HG02840 (cell line): ENCODE data around the gene MYO16.

ENCODE experiments used
- ATAC-seq: cut with Tn5 transposase; IDR thresholded peaks from one replicate; pipeline ENCODE4 v1.9.1; 2021; ENCODE audit warnings: mild to moderate bottlenecking, moderate library complexity, moderate number of reproducible peaks; ENCODE audit not compliant: unreplicated experiment, low FRiP score

Gene MYO16

GRCh38 chr13:108657519-108657918 lies 28.1 kb downstream of the MYO16 start:
- ATAC-seq, result no peak

GRCh38 chr13:108662528-108662927 lies 33.1 kb downstream of the MYO16 start:
- ATAC-seq, result no peak

DNA sequence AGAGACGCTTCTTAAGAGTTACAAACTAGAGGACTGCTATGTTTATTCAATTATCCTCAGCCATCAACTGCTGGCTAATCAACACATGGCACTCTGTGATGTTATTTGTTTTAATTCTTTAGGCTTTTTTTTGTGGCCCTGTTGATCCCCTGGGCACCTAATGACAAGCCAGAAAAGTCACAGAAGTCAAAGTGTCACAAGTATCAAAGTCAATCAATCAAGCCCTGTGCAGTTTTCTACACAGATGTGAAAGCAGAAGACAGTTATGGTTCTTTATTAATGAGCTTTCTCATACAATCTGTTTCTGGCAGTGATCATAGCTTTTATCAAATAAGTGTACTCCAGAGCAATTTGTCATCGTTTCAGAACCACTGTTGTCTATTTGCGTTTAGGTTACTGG lies 34.3 kb downstream of the MYO16 start:
- no peak for ATAC-seq

GRCh38 chr13:108667205-108667604 lies 37.8 kb downstream of the MYO16 start:
- no peak for ATAC-seq

GRCh38 chr13:108669381-108669780 lies 40.0 kb downstream of the MYO16 start:
- no peak for ATAC-seq

- ATAC-seq, result no peak
Observed at GRCh38 chr13:108674346-108674745, 44.9 kb downstream of the MYO16 start.

DNA sequence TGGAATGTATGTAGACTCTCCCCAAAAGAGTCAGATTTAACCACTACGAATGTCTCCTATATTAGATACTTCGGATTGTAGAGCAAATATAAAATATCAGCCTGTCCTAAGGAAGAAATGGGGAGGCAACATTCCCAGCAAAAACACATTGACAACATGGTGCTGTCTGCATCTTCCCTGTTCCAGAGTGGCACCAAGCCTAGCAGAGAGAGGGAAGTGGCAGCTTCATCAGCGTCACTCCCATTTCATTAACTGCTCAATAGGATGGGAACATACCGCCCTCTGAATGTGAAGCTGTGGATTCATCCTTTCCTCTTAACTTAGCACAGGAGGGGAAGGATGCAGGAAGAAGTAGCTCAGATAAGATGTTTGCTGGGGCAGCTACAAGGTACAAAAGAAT lies 45.4 kb downstream of the MYO16 start:
- no peak for ATAC-seq

GRCh38 chr13:108676620-108677019 lies 47.2 kb downstream of the MYO16 start:
- ATAC-seq, result no peak

DNA sequence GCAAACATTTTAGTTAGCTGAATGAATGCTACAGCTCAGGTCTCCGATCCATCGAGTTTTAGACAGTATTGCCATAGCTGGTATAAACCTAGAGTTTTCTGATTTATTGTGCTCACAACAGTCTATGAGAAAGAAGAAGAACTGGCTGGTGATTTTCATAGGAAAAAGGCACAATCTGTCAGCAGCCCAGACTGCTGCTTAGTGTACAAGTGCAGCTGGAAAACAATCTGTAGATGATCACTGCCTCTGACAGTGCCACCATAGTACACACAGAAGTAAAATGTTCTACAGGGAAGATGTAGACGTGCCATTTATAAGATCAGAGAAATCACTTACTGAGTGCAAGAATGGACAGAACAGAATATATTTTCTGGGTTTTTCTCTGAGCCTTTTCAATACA lies 48.4 kb downstream of the MYO16 start:
- ATAC-seq, result no peak

DNA sequence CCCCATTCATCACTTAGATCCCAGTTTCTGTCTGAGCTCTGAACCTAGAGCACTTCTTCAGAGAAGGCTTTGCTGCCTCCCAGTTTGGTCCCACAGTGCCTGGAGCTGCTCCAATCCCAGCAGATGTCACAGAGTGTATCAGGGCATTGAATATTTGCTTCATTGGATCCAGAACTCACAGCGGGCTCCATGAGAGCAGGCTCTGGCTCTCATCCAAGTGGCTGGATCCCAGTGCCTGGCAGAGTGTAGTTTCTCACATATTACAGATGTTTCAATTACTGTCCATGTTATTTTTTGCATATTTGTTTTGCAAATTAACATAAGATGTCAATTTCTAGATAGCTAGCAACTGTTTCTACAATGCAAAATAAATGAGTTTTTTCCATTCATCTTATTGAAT lies 50.6 kb downstream of the MYO16 start:
- no peak for ATAC-seq

DNA sequence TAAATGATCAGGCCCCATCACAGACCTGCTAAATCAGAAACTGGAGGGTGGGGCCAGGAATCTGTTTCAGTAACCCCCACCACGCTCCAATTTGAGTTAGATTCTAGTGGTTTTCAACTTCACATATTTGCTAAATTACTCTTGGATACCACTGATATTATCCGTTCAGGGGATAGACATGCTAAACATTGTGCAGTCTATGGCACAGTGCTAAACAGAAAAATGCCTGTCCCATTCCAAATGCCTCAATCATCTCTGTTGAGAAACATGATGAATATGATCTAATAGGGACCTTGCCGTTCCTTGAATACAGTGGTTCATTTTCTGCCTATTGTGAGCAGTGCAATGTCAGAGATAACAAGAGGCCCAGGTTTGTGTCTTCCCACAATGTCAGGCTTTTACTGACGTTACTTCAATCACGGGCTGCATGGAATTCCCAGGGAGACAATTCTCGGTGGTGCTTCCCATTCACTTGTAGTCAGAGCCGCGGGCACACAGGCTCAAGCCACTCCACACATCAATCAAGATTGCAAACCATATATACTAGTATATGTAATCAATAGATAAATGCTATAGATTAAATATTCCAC lies 52.7 kb downstream of the MYO16 start:
- ATAC-seq, result no peak

- no peak for ATAC-seq
Observed at GRCh38 chr13:108682714-108683113, 53.3 kb downstream of the MYO16 start.

DNA sequence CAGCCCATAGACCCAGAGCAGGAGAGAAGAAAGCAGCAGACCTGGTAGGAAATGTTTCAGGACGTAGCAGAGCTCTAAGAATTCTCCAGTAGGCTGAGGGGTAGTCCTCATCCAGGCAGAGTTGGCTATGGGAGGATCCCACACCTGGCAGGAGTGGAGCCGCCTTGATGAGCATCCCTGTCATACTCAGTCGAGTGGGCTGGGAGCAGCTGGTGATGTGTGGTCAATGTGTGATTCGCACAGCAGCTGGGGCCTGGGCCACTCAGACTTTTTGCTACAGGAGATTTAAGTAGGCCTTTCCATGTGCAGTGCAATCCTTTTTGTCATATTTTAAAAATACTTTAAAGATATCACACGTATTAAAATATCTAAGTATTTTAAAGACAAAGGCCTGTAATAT lies 56.6 kb downstream of the MYO16 start:
- no peak for ATAC-seq

- ATAC-seq, result no peak
Observed at GRCh38 chr13:108690726-108691125, 61.3 kb downstream of the MYO16 start.

DNA sequence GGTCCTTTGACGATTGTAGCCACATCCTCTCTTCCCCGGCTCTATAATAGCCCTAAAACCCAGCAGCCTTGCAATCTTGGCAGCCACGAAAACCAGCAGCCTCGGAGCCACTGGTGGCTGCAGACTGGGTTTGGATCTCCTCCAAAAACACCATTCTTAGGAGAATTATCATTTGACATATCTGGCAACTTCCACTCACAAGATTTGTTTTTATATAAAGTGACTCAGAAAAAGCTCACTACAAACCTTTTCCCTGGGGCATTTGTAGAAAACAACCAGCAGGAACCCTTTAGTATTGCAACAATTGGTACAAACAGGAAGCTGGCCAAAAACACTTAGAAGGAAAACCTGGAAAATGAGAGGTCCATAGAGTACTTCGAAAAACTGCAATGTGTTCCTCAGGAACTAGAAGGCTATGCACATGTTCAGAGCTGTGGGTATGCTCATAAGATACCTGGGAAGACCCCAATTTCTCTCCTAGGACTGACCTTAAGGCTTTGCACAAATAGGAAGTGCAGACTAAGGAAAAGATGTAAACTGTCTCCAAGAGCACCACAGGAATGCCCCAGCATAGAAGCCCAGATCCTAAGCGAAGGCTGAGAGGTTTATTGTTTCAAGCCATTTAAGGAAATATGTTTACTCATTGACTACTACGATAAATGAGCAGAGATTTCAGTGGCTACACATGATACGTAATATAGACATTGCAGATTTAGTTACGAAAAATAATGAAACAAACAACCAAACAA lies 71.2 kb downstream of the MYO16 start:
- ATAC-seq, result no peak

- no peak for ATAC-seq
Observed at GRCh38 chr13:108702171-108702570, 72.8 kb downstream of the MYO16 start.

GRCh38 chr13:108705031-108705430 lies 75.6 kb downstream of the MYO16 start:
- ATAC-seq, result no peak

DNA sequence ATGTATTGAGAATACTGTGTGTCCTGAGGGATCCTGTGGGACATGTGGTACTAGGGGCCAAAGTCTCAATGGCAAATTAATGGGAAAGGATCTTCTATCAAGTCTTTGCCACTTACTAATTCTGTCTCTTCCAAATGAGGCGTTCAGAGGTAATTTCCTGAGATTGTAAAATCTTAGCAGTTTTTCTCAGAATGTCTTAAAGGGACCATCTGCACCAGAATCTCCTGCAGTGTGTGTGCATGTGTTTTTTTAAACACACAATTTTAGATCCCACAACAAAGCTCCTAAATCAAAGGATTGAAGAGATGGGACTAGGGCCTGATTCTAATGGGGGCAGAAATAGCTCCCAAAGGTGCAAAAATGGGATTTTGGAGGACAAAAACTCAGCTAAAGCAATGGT lies 78.2 kb downstream of the MYO16 start:
- no peak for ATAC-seq

GRCh38 chr13:108708921-108709320 lies 79.5 kb downstream of the MYO16 start:
- ATAC-seq, result no peak

GRCh38 chr13:108711386-108711785 lies 82.0 kb downstream of the MYO16 start:
- no peak for ATAC-seq

DNA sequence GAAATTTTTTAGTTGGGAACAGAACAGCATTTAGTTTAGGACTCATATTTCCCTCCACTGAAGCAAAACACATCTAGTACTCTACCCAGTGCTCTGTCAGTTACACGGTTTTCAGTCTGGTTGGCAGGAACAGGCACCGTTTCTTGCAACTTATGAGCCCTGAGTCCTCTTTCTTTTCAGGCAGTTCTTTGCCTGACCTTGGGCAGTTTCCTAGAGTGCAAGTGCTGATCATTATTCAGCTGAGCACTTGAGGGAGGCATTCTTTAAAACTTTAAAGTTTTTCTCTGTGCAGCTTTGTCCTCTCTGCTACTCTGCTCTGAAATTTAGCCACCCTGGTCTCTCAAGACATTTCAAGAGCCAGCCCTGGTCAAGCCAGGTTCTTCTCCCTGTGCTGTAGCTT lies 96.1 kb downstream of the MYO16 start:
- no peak for ATAC-seq

DNA sequence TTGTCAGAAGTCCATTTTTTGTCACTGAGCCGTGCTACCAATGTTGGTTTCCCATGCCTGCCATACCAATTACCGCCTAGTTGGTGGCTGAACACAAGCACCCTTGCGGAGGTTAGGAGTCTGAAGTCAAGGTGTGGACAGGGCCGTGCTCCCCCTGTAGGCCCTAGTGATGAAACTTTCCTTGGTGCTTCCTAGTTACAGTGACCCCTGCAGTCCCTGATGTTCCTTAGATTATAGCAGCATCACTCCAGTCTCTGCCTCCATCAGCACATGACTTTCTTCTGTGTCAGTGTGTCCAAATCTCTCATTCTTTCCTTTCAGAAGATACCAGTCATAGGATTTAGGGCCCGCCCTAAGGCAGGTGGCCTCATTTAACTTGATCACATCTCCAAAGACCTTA lies 99.0 kb downstream of the MYO16 start:
- no peak for ATAC-seq
